ENCODE results near the gene DNAJC25. TPM values are rescaled to one million over a fixed set of nuclear protein-coding genes. Genes with fewer than 3 reads are reported as not detected.
A peak's percentile ranks its signal among the peaks of the same experiment; 100 is the strongest.
"Not testable (repeated sequence)": the region's sequence is repeated elsewhere in the genome, so short reads cannot be mapped to it uniquely, and the experiment has no call there.

DNAJC25 gene
- total and polyA plus RNA-seq, 3 donors from 2014 or later = 10.0 to 15.9 (median 15.7) TPM

DNA sequence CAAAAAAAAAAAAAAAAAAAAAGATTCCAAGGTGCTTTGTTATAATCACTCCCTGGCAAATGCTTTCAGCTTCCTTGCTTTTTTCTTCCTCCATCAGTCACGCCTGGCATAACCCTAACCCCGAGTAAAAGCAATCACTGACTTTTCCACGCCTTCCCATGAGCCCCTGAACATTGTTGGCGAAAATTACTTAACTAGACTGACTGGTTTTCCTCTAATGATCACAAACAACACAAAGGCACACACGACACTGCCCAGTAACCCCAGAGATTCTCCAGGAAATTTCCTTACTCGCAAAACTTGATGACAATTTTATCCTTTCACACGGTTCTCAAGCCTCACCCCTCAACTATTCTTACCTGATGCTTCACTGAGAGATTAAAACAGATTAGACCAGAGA, 20.3 kb upstream of the DNAJC25 start:
- intact Hi-C loops (cut with DNase I; ENCODE audit: low total_unique reads) = no loop called here
- 87 to 93% methylated on average over 7 of the region's 7 CpGs for WGBS, 2 donors
- no peak overlapping the region for H3K27ac ChIP-seq

DNA sequence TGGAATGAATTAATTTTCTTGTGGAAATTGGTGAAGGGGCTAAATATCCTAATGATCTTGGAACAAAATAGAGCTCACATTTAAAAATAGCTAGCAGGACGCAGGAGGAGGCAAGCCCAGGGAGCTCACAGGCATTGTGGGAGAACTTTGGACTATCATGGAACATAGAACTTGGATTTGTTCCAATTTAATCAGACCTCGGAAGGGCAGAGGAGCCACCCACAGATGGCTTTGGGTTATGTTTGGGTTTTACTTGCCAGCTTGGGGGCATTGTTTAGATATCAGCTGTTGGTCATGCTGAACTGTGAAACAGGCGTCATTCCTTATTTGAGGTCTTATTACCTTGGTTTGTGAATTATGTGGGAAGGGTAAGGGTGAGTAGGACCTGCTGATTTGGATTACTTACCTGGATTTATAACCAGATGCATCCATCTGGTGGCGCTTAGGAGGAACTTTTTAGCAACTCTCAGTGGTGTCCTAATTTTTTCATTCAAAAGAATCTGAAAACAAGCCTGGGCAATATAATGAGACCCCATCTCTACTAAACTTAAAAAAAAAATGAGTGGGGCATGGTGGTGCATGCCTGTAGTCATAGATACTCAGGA, 17.6 kb upstream of the DNAJC25 start:
- no peaks in the 10 kb centered on the region for H3K9me3 ChIP-seq
- 59 to 65% methylated on average over 4 of the region's 4 CpGs for WGBS, 2 donors
- H3K36me3 ChIP-seq (ENCODE audit: low read depth, missing control alignments) = no peaks in the 10 kb centered on the region
- no peaks in the 10 kb centered on the region for H3K4me1 ChIP-seq
- no peak overlapping the region for H3K27ac ChIP-seq
- intact Hi-C loops (cut with DNase I; ENCODE audit: low total_unique reads) = no loop called here
- H3K27me3 ChIP-seq = no peaks in the 10 kb centered on the region
- TF ChIP-seq POLR2A (IDR thresholded peaks at IDR 0.05) = no peak
- TF ChIP-seq, protein P1, sequence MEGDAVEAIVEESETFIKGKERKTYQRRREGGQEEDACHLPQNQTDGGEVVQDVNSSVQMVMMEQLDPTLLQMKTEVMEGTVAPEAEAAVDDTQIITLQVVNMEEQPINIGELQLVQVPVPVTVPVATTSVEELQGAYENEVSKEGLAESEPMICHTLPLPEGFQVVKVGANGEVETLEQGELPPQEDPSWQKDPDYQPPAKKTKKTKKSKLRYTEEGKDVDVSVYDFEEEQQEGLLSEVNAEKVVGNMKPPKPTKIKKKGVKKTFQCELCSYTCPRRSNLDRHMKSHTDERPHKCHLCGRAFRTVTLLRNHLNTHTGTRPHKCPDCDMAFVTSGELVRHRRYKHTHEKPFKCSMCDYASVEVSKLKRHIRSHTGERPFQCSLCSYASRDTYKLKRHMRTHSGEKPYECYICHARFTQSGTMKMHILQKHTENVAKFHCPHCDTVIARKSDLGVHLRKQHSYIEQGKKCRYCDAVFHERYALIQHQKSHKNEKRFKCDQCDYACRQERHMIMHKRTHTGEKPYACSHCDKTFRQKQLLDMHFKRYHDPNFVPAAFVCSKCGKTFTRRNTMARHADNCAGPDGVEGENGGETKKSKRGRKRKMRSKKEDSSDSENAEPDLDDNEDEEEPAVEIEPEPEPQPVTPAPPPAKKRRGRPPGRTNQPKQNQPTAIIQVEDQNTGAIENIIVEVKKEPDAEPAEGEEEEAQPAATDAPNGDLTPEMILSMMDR (IDR thresholded peaks at IDR 0.05) = no peak
- H3K4me3 ChIP-seq = no peak overlapping the region
- DNase-seq = no peak

More for the DNA sequence above, 20.3 kb upstream of the DNAJC25 start:
- TF ChIP-seq, protein P1 (IDR thresholded peaks at IDR 0.05) = no peak
- TF ChIP-seq POLR2A (IDR thresholded peaks at IDR 0.05) = no peak
- DNase-seq = no peak
- no peaks in the 10 kb centered on the region for H3K9me3 ChIP-seq
- H3K36me3 ChIP-seq (ENCODE audit: low read depth, missing control alignments) = no peaks in the 10 kb centered on the region
- no peak overlapping the region for H3K4me3 ChIP-seq
- H3K27me3 ChIP-seq = no peaks in the 10 kb centered on the region
- no peaks in the 10 kb centered on the region for H3K4me1 ChIP-seq

DNA sequence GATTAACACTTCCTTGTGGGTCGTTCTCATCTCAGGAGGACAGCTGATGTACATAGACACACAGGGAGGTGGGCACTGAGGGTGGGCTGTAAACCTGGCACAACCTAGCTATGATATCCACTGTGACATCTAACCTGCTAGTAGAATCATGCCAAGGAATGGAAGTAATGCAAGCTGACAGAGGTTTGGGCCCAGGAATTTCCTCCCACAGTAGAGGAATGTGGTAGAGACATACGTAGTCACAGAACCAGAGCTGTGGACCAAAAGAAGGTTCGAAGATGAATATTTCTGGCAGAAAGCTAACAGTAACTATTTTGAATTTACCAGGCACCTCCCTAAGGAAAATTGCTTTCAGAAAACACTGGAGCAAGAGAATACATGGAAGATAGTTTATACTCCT, 15.2 kb upstream of the DNAJC25 start:
- DNase-seq = no peak
- intact Hi-C loops (cut with DNase I; ENCODE audit: low total_unique reads) = no loop called here
- Histone ChIP-seq H3K4me1 (no peaks in the 10 kb centered on the region), H3K27me3 (no peaks in the 10 kb centered on the region), H3K4me3 (no peak overlapping the region), H3K36me3 (ENCODE audit: low read depth, missing control alignments) (no peaks in the 10 kb centered on the region), H3K9me3 (no peaks in the 10 kb centered on the region), H3K27ac (no peak overlapping the region)
- WGBS, 2 donors = 53 to 57% methylated on average over 3 of the region's 3 CpGs
- no peak for TF ChIP-seq POLR2A (IDR thresholded peaks at IDR 0.05)
- TF ChIP-seq, protein P1 (IDR thresholded peaks at IDR 0.05) = no peak

DNA sequence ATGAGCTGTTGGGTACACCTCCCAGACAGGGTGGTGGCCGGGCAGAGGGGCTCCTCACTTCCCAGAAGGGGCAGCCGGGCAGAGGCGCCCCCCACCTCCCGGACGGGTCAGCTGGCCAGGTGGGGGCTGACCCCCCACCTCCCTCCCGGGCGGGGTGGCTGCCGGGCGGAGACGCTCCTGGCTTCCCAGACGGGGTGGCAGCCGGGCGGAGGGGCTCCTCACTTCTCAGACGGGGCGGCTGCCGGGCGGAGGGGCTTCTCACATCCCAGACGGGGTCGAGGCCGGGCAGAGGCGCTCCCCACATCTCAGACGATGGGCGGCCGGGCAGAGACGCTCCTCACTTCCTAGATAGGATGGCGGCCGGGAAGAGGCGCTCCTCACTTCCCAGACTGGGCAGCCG, 13.8 kb upstream of the DNAJC25 start:
- WGBS, 2 donors = 79% methylated on average over 18 of the region's 29 CpGs; no CpG with 5 or more reads in 1 of the 2 donors
- H3K27ac ChIP-seq; H3K4me3 ChIP-seq; H3K36me3 ChIP-seq (ENCODE audit: low read depth, missing control alignments); H3K27me3 ChIP-seq; DNase-seq; H3K4me1 ChIP-seq; H3K9me3 ChIP-seq; intact Hi-C loops (cut with DNase I; ENCODE audit: low total_unique reads): not testable (repeated sequence)

DNA sequence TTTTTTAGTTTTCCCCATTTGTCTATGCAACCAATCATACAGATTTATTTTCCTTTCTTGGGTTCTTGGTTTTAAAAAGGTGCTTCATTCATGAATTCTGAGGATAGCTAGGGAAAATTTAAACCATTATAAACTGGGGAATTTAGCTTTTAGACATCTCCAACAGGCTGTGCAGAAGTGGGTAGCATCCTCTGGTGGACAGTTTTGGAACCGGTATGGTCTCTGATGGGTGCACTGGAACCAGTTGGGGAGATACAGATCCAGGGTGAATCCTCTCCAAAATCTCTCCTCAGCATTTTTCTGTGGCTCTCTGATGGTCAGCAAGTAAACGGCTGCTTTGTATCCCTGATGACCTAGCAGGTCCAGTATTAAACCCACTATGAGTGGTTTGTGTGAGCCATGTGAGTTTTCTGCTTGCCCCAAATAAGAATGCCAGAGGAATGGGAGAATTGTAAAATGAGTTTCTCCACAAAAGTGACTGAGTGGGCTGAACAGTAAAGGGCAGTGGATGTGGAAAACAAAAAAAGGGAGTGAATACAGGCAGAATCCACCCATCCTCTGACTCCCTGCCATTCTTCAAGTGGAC, 9.1 kb upstream of the DNAJC25 start:
- Histone ChIP-seq H3K27me3 (no peaks in the 10 kb centered on the region), H3K4me3 (no peak overlapping the region), H3K4me1 (no peaks in the 10 kb centered on the region), H3K36me3 (ENCODE audit: low read depth, missing control alignments) (no peaks in the 10 kb centered on the region), H3K27ac (no peak overlapping the region), H3K9me3 (no peaks in the 10 kb centered on the region)
- intact Hi-C loops (cut with DNase I; ENCODE audit: low total_unique reads) = no loop called here
- TF ChIP-seq, protein P1 (IDR thresholded peaks at IDR 0.05) = peak; percentile 53 to 70 (median 63)
- TF ChIP-seq POLR2A (IDR thresholded peaks at IDR 0.05) = no peak
- 41 to 47% methylated on average over 2 of the region's 2 CpGs for WGBS, 2 donors
- DNase-seq = peak; percentile 56
